ENCODE data around the gene CYP1A2.
"Not testable (repeated sequence)": the region's sequence is repeated elsewhere in the genome, so short reads cannot be mapped to it uniquely, and the experiment has no call there.

GRCh38 chr15:74786081-74786480 is 37.4 kb downstream of the CYP1A2 start:
- not testable (repeated sequence) for TF ChIP-seq ZNF350 (CRISPR knock-in tag; IDR thresholded peaks at IDR 0.05; ENCODE audit: borderline replicate concordance, low read depth); CTCF (CRISPR knock-in tag; IDR thresholded peaks at IDR 0.05); YEATS4 (CRISPR knock-in tag; IDR thresholded peaks at IDR 0.05; ENCODE audit: borderline replicate concordance); PHB2 (IDR thresholded peaks at IDR 0.05; ENCODE audit: partially characterized antibody); SPEN (CRISPR knock-in tag; IDR thresholded peaks at IDR 0.05; ENCODE audit: low read depth); RORA (CRISPR knock-in tag; IDR thresholded peaks at IDR 0.05); EZH2 (conservative IDR thresholded peaks at IDR 0.05; ENCODE audit: low read depth, low read length)
- TF ChIP-seq, protein P1, sequence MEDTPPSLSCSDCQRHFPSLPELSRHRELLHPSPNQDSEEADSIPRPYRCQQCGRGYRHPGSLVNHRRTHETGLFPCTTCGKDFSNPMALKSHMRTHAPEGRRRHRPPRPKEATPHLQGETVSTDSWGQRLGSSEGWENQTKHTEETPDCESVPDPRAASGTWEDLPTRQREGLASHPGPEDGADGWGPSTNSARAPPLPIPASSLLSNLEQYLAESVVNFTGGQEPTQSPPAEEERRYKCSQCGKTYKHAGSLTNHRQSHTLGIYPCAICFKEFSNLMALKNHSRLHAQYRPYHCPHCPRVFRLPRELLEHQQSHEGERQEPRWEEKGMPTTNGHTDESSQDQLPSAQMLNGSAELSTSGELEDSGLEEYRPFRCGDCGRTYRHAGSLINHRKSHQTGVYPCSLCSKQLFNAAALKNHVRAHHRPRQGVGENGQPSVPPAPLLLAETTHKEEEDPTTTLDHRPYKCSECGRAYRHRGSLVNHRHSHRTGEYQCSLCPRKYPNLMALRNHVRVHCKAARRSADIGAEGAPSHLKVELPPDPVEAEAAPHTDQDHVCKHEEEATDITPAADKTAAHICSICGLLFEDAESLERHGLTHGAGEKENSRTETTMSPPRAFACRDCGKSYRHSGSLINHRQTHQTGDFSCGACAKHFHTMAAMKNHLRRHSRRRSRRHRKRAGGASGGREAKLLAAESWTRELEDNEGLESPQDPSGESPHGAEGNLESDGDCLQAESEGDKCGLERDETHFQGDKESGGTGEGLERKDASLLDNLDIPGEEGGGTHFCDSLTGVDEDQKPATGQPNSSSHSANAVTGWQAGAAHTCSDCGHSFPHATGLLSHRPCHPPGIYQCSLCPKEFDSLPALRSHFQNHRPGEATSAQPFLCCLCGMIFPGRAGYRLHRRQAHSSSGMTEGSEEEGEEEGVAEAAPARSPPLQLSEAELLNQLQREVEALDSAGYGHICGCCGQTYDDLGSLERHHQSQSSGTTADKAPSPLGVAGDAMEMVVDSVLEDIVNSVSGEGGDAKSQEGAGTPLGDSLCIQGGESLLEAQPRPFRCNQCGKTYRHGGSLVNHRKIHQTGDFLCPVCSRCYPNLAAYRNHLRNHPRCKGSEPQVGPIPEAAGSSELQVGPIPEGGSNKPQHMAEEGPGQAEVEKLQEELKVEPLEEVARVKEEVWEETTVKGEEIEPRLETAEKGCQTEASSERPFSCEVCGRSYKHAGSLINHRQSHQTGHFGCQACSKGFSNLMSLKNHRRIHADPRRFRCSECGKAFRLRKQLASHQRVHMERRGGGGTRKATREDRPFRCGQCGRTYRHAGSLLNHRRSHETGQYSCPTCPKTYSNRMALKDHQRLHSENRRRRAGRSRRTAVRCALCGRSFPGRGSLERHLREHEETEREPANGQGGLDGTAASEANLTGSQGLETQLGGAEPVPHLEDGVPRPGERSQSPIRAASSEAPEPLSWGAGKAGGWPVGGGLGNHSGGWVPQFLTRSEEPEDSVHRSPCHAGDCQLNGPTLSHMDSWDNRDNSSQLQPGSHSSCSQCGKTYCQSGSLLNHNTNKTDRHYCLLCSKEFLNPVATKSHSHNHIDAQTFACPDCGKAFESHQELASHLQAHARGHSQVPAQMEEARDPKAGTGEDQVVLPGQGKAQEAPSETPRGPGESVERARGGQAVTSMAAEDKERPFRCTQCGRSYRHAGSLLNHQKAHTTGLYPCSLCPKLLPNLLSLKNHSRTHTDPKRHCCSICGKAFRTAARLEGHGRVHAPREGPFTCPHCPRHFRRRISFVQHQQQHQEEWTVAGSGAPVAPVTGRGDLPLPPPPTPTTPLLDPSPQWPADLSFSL (CRISPR knock-in tag; IDR thresholded peaks at IDR 0.05): not testable (repeated sequence)
